Measurements from ENCODE around the gene RAD23A.

DNA sequence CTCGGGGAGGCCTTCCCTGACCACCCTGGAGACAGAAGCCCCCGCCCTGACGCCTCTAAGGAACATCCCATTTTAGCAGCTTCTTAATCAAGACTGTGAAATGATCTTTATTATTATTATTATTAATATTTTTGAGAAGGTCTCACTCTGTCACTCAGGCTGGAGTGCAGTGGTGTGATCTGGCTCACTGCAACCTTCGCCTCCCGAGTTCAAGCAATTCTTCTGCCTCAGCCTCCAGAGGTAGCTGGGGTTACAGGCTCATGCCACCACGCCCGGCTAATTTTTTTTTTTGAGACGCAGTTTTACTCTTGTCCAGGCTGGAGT lies 20.1 kb downstream of the RAD23A start:
- TF ChIP-seq POLR2A (IDR thresholded peaks at IDR 0.05; ENCODE audit: low read depth, low read length) (no peak), EZH2 (IDR thresholded peaks at IDR 0.05; ENCODE audit: borderline replicate concordance, low read depth, low read length, severe bottlenecking) (no peak), JUN (IDR thresholded peaks at IDR 0.05; ENCODE audit: borderline replicate concordance, insufficient read depth, insufficient read length, low read depth) (no peak), POLR2AphosphoS5 (IDR thresholded peaks at IDR 0.05; ENCODE audit: insufficient read depth, low read depth, low read length) (no peak), GATA2 (IDR thresholded peaks at IDR 0.05; ENCODE audit: insufficient read depth, insufficient read length, low read depth, low read length) (no peak)
- TF ChIP-seq, protein P1, sequence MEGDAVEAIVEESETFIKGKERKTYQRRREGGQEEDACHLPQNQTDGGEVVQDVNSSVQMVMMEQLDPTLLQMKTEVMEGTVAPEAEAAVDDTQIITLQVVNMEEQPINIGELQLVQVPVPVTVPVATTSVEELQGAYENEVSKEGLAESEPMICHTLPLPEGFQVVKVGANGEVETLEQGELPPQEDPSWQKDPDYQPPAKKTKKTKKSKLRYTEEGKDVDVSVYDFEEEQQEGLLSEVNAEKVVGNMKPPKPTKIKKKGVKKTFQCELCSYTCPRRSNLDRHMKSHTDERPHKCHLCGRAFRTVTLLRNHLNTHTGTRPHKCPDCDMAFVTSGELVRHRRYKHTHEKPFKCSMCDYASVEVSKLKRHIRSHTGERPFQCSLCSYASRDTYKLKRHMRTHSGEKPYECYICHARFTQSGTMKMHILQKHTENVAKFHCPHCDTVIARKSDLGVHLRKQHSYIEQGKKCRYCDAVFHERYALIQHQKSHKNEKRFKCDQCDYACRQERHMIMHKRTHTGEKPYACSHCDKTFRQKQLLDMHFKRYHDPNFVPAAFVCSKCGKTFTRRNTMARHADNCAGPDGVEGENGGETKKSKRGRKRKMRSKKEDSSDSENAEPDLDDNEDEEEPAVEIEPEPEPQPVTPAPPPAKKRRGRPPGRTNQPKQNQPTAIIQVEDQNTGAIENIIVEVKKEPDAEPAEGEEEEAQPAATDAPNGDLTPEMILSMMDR (IDR thresholded peaks at IDR 0.05; ENCODE audit: extremely low read depth in 1 of 2, insufficient read depth in 1 of 2, low read depth in 1 of 2, low read length in 2 of 2): no peak
